Stimulated activated CD4-positive, alpha-beta T cell treated with anti-CD3 and anti-CD28 coated beads, Interleukin-4, amount 100 ng/mL, for 48 hours (primary cell): ENCODE results near the gene LSAMP.

ENCODE experiments used
- DNase-seq, 2 donors: peaks; one replicate each; pipeline ENCODE4 v3.0.0-alpha.2; 2020; ENCODE audit warnings: low read depth in 2 of 2

LSAMP gene

DNA sequence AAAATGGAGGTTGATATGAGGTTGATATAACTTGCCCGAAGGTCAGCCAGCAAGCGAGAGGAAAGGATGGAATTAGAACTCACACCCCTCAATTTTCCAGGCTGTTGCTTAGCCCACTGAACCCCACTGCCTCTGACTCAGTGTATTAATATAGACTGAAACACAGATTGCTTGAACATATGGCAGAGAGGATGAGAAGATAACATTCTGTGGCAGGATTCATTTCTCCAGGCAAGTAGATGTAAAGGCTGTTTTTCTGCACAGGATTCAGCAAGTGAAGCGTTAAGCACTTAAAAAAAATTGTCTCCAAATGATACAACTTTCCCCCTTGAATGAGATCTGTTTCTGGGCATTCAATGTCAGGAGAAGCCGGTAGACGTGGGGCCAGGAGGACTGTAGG, 486.8 kb downstream of the LSAMP start:
- DNase-seq = no peak

DNA sequence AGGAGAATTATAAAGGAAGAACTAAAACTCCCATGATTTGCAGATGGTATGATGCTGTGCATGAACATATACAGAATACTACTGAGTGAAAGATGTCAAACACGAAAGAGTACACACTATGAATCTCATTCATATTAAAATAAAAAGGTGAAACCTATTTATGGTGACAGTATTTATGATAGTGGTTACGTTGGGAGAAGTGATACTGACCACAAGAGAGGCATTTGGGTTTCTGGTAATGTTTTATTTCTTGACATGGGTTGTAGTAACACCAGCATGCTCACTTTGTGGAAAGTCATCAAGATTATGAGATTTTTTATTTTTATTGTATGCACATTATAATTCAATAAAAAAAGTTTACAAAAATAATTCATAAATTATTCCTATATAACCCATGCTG, 498.0 kb downstream of the LSAMP start:
- DNase-seq = no peak

DNA sequence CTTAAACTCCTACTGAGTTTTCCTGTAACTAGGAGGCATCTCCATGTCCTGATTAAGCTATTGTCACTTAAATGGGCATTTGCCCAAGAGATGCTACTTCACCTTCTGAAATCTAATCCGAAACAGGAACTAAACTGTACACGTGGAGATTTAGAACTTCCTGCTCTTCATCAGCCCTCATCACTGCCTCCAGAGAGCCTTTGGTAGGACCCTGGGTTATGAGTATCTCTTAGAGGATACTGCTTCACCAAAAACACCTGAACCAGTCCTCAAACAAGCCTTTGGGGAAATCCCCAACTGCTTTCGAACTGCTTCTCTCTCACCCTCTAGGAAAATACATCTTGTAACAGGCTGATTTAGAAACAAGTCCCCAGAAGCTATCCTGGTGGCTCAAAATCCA, 501.7 kb downstream of the LSAMP start:
- no peak for DNase-seq

DNA sequence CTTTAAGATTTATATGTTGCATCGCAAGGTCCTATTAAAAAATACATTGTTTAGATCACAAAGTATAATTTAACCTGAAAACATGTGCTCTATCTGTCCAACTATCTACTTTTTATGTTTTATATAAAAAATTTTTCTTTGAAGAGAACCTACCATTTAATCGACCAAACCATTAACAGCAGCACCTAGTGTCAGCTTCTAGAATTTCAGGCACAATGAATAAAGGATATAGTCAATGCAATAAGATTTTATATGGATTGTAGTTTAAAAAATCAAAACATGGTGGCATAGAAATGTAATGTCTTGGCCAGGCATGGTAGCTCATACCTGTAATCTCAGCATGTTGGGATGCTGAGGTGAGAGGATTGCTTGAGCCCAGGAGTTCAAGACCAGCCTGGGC, 508.2 kb downstream of the LSAMP start:
- no peak for DNase-seq

DNA sequence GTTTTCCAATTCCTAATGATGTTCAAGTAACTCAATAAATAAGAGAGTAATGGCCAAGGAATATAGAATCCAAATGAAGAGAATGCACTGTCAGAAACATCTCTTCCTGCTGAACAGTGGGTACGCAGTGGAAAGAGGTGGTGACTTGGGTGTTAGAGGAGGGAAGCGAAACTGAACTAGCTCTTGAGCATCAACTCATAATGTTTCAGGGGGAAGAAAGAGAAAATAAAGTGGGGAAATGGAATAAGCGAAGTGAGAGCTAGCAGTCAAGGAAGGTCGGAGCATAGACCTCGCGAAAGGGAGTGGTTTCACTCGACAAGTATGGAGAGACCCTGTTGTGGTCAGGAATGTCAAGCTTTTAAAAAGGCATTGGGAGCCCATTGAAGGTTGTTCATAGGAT, 512.5 kb downstream of the LSAMP start:
- DNase-seq = no peak

DNA sequence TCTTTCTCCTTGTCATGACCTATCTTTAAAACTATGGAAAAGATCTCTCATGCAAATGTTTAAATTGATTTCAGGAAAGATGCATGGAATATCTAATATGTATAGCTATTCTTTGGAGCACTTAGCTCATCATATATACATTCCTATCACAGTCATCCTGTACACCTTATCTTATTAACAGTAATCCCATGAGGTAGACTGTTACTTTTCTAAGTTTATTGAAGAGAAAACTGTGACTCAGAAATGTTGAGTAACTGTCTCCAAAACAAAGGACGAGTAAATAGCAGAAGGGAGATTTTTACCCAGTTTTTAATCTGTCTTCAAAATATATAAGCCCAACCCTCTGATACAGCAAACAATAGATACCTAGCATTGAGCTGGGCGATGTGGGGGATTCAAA, 513.7 kb downstream of the LSAMP start:
- no peak for DNase-seq

DNA sequence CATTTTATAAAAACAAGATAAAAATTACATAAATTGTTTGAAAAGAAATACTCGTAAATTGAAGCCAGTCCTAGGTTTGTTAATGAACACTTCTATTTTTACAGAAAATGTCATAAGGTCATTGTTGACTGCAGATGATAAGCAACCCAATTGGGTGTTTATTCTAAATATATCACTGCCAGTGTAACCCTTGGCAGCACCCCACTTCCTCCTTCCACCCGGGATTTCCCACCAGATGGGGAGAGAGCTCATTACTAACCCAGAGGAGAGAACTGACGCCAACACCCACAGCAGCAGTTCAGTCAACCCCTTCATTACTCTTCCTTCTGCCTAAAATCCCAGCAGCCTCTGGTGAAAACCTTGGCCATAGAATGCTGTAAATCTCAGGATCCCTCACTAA, 514.4 kb downstream of the LSAMP start:
- DNase-seq = no peak

DNA sequence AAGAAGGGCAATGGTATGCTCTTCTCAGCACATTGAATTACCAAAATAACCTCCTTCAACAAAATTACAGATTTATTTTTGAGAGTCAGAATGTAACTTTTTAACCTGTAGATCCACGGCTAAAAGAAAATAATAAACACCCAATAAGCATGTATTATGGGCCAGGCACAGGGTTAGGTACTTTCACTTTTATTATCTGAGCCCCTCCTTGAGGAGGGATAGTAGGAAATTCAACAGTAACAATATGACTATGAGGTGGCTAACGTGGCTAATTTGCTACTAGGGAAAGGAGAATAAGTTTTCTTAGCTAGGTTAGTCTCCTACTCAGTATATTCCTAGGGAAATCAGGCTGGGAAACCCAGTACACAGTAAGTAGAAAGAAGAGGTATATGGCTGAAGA, 515.1 kb downstream of the LSAMP start:
- no peak for DNase-seq

DNA sequence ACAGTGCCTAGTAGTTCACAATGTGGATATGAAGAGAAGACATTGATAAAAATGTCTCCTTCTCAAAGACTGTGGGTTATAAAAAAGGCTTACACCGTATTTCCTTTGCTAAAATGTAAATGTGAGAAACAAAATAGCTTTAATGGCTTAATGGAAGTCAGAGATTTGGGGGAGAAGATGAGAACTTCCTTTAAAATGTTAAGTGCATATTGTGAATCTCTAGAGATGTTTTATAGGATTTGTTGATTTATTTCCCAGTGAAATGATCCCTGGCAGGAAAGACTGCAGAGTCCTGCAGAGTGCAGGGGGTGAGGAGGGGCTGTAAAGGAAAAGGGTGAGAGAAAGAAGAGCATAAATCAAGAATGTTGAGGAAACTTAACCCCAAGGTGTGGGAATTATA, 516.9 kb downstream of the LSAMP start:
- DNase-seq = no peak

DNA sequence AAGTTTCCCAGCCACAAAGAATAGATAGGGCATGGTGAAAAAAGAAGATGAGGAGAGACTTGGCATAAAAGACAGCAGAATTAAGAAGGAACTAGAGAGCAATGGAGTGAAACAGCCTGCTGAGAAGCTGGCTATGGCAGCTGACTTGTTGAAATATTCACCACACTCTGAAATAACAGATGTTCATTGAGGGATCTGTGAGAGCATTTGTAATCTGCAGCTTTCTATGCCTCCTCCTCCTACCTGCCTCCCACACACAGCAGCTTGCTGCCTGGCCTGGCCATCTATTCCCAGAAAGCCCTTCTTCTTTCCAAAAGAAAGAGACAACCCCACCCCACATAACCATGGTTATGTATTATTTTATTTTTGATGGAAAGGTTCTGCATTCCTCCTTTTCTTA, 518.1 kb downstream of the LSAMP start:
- DNase-seq = no peak

DNA sequence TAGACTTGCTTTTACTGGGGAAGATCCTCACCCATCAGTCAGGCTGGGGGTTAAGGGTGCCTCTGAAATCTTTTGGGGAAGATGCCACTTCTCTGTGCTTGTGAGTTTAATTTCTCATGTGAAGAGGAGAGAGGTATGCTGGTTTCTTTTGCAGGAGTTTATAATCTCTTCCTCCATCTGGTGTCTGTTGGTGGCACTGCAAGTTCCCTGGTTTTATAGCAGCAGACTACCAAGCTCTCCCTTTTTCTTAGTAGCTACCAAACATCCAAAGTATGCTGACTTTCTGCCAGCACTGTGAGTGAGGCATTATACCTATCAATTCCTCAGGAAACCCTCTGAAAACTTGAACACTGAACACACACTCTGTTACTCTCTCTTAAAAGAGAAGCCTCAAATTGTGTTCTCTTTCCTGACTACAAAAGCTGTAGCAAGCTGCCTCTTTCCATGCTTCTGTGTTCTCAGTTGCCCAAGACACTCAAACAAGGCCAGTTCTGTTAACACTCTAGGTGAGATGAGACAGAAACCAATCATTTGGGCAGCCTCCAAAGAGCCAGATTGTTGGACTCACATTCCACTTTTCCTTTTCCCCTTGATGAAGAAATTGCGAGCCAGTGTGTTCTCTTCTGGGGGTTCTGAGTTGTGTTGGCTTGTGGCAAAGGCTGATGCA, 522.5 kb downstream of the LSAMP start:
- DNase-seq = no peak

DNA sequence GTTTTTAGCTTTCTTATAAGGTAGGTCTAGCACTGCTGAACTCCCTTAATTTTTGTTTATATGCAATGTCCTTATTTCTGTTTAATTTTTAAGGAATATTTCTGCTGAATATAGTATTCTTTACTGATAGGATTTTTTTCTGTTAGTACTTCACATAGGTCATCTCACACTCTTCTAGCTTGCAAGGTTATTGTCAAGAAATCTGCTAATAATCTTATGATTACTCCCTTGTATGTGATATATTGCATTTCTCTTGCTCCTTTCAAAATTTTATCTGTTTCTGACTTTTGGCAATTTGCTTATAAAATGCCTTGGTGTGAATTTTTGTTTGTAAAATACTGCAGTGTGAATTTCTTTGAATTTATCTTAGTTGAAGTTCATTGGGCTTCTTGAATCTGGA, 523.6 kb downstream of the LSAMP start:
- DNase-seq = no peak

DNA sequence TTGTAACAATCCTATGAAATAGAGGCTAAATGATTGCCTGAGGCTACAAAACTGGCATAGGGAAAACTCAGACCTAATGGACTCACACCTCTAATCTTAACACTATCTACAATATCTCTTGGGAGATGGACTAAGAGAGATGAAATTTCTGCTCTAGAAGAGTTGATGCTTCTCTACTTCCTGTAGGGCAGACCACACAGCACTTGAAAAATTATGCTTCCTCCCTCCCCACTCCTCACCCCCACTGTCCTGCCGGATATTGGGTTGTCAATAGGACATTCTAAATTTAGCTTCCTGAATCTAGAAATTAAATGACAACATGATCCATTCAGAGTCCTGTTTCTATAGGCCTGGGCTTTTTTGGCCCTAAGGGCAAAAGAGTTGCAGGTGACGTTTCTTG, 526.4 kb downstream of the LSAMP start:
- no peak for DNase-seq

DNA sequence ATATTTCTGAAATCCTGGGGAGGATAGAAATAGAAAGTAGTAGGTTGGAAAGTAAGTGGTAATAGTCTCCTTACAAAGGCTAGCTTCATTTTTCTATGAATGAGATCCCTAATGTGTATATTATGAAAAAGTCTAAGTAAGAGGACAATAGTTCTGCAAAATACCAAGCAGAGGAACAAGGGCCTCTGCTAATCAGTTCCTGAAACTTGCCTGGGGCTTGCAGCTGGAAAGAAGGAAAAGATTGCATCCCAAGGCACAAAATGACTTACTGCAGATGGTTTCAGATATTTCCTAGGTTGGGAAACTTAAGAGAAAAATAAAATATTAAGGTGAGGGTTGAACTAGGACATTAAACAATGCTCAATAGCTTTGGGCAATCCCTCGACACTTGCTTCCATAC, 528.4 kb downstream of the LSAMP start:
- DNase-seq = no peak

DNA sequence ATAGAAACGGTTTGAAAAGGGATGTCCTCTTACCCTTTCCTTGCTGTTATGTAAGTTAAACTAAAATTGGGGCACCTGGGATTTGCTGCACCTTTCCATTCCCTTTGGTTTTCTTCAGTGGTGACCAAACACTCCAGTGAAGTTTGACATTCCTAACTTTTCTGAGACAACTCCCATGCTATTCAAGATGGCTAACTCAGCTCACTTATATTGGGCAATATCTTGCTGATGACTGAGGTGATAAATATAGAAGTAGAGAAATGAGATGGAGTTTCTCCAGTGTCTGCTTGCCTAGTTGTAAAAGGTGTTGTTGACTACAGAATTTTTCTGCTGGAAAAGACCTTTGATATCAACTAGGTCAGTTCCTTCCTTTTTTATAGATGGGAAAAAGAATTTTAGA, 530.2 kb downstream of the LSAMP start:
- DNase-seq = no peak

DNA sequence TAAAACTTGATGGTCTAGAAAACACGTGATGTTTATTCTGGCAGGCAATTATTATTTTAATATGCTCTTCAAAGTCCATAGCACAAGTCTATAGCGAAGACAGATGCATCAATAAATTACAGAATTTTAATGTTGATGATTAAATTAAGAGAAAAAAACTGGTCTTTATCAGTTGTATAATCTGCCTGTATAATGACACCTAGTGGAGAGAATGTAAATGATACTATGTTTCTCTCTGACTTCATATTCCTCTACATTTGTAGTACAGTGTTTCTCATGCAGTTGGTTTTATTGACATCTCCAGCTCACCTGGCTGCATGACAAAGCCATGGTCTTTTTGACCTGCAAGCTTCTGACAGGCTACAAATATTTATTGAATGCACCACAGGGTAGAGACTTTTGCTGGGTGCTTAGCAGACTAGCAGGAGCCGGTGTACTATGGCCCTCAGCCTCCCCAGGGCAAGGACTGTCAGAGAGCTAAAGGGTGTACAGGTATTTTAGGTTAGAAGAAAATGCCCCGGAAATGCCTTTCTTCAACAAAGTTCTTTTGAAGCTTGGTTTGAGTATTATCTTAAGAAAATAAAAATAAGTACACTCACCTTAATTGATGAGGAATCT, 532.1 kb downstream of the LSAMP start:
- DNase-seq = no peak

DNA sequence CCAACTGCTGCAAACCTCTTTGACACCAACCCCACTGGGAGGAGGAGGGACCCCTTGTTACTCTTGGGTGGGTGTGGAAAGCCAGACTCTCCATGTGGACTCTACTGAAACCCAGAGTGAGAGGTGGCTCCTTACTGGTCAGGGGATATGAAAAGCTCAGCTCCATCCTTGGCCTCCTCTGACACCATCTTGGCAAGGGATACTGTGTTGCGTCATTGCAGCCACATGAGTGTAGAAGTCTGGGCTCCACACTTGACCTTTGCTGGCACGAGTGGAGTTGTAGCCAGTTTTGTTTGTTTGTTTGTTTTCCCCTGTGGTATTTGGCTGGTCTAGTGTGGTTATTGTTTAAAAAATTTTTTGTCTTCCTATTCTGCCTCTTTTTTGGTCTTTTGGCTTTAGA, 532.9 kb downstream of the LSAMP start:
- DNase-seq = no peak

DNA sequence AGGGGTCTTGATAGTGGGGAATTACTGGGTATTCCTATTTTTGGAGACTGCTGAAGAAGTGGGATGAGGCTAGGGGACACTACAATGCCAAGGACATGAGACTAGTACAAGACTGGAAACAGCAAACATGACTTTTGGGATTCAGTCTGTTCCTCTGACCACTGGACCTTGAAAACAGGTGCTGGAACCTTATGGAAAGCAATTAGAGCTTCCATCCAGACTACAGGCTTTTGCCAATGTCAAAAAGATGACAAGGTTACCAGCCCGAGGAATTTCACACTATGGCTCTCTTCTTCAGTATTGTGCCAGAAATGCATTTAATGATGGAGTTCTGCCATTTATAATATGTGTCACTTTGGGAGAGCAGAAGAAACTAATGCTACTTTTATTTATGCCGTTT, 539.4 kb downstream of the LSAMP start:
- DNase-seq = no peak

DNA sequence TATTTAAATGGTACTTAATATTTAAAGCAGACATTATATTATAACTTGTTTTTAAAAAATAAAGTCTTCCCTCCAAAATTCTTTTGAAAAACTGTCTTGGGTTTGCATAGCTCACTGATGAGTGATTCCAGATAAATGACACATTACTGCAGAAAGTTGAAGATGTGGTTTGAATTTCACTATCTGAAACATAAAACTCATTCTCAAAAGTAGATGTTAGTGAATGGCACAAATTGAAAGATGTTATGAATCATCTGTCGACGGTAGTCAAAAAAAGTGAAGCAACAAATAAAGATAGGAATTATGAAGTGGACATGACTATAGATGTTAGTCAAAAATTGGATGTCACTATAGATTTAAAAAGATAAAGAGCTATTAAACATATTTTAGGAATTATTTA, 541.4 kb downstream of the LSAMP start:
- no peak for DNase-seq

DNA sequence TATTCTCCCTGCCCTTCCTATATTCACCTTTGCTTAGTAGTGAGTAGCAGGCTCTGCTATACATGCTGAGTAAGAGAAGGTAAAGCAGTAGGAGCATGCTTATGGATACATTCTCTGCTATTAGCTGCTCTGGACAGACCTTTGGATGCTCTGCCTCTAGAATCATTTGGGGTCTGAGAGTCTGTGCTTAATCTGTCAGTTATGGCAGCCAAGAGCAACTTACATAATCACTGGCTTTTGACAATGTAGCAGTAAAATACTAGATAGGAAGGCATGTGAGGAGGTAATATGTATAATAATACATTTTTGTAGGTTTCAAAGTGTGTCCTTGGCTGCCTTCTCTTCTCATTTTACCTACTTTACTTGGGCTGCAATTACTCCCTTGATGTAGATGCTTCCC, 544.3 kb downstream of the LSAMP start:
- no peak for DNase-seq

DNA sequence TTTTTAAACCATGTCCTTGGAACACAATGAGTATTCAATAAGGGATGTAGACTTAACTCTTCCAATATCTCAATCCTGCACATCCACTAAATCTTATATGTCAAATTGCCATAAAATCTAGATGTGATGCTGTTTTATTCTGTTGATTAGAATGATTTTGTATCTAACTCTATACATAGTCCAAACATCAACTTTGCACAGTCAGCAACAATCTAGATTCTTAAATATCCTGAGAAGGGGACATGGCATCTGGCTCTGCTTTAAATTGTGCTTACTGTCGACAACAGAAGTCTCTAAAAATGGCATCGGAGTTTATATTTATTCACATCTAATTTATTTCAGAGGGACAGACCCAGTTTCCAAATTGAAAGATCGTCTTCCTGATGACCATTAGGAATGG, 545.8 kb downstream of the LSAMP start:
- DNase-seq = no peak

DNA sequence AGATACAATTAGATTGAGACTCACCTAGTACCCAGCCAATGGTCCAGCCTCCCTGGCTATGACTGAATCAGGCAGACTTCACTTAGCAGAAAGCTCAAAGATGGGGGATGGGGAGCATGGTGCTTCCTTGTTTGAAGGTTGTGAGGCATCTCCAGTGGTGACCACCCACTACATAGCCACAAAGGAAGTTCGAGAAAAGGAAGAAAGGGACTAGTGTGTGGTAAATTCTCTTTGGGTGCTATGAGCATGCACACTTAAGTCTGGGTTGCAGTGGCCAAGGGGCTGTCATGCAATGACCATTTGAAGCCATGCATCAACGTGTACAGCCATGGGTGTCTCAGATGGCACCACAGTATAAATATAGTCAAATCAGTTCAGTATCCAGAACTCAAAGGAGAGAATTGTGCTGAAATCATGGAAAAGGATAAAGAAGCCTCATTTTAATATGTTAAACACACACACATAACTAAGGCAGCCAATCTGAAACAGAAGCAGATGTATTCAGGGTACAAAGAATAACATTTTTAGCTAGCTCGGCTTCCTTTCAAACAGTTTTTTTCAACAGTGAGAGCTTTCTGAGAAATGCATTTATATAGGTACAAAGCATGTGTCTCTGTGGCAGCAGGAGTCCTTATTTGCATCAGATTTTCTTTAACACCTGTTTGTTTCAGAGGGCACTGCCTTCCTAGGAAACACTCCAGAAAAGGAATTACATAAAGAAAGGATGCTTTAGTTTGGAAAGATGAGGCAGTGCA, 546.5 kb downstream of the LSAMP start:
- no peak for DNase-seq

DNA sequence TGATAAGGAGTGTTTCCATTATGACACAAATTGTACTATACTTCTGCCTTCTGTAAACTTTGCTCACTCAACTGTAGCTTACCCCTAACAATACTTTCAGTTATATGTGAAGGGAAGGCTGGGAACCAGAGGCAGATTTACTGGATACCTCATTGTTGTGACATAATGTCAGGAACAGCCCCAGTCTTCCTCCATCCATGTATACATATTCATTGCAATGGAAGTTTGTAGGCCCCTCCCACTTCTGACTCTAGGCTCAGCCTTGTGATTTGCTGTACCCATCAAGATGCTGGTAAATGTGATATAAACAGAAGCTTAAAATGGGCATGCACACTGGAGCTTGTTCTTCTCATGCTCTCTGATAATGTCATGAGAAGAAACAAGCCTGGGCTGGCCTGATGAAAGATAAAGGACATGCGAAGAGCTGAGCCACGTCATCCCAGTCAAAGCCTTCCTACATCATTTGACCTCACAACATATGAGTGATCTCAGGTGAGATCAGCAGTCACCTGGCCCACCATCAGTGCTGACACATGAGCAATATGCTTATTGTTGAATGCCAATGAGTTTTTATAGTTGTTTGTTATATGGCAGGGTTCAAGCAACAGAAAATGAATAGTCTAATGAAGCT, 554.2 kb downstream of the LSAMP start:
- DNase-seq = no peak
